ENCODE results near the gene BCL2L14. TPM values are rescaled to one million over a fixed set of nuclear protein-coding genes. Genes with fewer than 3 reads are reported as not detected.
"Not testable (repeated sequence)": the region's sequence is repeated elsewhere in the genome, so short reads cannot be mapped to it uniquely, and the experiment has no call there.

BCL2L14 gene
- total and polyA plus RNA-seq, 5 experiments from 2014 or later: 1.0 TPM; not detected in 4

DNA sequence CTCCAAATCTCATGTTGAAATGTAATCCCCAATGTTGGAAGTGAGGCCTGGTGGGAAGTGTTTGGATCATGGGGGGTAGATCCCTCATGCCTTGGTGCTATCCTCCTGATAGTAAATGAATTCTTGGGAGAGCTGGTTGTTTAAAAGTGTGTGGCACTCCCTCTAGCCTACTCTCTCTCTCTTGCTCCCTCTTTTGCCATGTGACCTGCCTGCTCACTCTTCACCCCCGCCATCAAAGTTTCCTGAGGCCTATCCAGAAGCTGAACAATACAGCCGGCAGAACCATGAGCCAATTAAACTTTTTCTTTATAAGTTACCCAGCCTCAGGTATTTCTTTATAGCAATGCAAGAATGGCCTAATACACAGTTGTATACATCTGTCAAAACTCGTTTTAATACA, 62.5 kb downstream of the BCL2L14 start:
- Mint-ChIP-seq H3K4me3 (no peak overlapping the region), H3K27ac (no peak overlapping the region), H3K36me3 (peaks cover 2 to 56% (median 33%) of the 10 kb centered on the region in 3 donors), H3K27me3 (peaks cover 0 to 6% (median 0%) of the 10 kb centered on the region in 5 donors), H3K4me1 (no peaks in the 10 kb centered on the region), H3K9me3 (no peaks in the 10 kb centered on the region)
- DNase-seq (no peak), ATAC-seq (no peak)
- POLR2A ChIA-PET: no interaction called here

DNA sequence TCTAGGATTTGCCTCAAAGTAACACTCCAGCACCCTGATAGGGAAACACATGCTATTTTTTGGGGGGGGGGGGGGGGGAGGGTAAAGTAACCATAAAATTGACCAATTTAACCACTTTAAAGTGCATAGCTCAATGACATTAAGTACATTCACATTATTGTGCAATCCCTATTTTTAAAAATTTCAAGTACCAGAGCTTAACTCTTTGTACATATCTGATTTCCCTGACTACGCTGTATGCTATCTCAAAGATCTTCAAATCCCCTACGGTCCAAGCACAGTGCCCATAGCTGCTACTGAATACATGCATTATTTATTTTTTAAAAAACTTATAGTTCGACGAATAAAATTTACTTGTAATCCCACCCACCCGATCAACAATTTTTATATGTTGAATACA, 63.0 kb downstream of the BCL2L14 start:
- DNase-seq (no peak), ATAC-seq (no peak)
- Mint-ChIP-seq H3K4me3 (no peak overlapping the region), H3K4me1 (no peaks in the 10 kb centered on the region), H3K36me3 (peaks cover 4 to 58% (median 38%) of the 10 kb centered on the region in 3 donors), H3K27me3 (peaks cover 0 to 8% (median 0%) of the 10 kb centered on the region in 5 donors), H3K27ac (no peak overlapping the region), H3K9me3 (no peaks in the 10 kb centered on the region)
- POLR2A ChIA-PET: no interaction called here

DNA sequence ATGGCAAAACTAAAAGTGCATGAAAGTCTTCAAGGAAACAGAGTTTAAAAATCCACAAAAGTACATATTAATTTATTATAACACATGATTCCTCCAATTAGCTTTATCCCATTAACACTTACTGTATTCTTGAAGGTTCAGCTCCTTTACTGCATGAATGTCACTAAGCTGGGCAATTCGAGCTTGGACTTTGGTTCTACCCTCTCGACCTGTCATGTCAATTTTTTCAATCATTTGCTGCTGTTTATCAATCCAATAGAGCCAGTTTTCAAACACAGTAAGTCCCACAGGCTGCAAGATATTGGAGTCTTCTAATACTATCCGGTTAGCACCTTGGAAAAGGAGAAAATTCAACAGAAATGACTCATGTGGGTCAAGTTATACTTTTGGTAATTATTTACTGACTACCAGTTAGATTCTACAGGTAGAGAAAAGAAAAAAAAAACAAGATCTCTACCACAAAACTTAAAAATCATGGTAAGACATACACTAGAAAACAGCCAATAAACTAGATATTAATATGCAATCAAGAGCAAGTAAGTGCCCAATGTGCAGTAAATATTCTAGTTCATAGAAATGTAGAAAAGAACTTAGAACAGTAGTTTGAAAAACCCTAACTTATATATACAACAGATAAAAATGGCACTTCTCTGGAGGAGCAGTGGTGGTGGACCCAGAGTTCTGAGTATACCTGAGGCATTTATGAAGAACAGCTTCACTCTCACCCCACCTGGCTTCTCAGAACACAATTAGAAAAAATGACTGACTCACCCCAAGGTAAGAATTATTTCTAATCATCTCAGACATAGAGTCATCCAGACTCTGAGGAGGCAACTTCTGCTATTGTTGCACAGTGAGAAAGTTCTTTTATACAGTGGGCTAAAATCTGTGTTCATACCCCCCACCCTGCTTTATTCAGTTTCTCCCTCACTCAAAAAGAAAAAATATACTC, 67.7 kb downstream of the BCL2L14 start:
- ATAC-seq (no peak), DNase-seq (no peak)
- Mint-ChIP-seq H3K4me1 (no peaks in the 10 kb centered on the region), H3K27ac (no peak overlapping the region), H3K9me3 (no peaks in the 10 kb centered on the region), H3K4me3 (no peak overlapping the region), H3K27me3 (peaks cover 0 to 6% (median 0%) of the 10 kb centered on the region in 5 donors), H3K36me3 (peaks cover 4 to 67% (median 34%) of the 10 kb centered on the region in 3 donors)
- POLR2A ChIA-PET: no interaction called here

DNA sequence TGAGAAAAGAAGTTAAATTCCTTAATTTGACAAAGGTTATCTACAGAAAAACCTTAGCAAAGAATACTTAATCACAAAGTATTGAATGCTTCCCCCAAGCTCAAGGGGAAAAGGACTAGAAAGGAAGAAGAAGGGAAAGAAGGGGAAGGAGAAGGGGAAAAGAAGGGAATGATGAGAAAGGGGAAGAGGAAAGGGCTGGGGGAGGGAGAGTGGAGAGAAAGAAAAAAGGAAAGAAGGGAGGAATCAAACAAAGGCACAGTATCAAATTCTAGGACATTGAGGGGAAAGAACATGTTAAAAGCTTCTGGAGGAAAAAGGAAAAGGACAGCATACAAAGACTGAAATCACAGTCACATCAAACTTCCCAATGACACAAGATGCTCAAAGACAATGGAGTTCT, 70.3 kb downstream of the BCL2L14 start:
- H3K36me3 Mint-ChIP-seq: peaks cover 4 to 78% (median 41%) of the 10 kb centered on the region in 3 donors
- H3K27me3 Mint-ChIP-seq: peaks cover 0 to 4% (median 0%) of the 10 kb centered on the region in 5 donors
- no peak for DNase-seq
- POLR2A ChIA-PET: no interaction called here
- H3K27ac Mint-ChIP-seq: peak overlapping the region in 1 of 10 donors; percentile 38
- no peak for ATAC-seq
- no peaks in the 10 kb centered on the region for H3K4me1 Mint-ChIP-seq
- no peak overlapping the region for H3K4me3 Mint-ChIP-seq
- no peaks in the 10 kb centered on the region for H3K9me3 Mint-ChIP-seq

DNA sequence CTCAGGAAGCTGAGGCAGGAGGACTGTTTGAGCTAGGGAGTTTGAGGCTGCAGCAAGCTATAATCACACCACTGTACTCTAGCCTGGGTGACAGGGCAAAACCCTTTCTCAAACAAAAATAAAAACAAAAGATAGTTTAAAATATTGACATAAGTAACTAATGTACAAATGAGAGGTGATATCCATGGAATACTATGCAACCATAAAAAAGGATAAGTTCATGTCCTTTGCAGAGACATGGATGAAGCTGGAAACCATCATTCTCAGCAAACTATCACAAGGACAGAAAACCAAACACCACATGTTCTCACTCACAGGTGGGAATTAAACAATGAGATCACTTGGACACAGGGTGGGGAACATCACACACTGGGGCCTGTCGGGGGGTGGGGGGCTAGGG, 73.8 kb downstream of the BCL2L14 start:
- H3K4me3 Mint-ChIP-seq, H3K27me3 Mint-ChIP-seq, DNase-seq, H3K27ac Mint-ChIP-seq, H3K9me3 Mint-ChIP-seq, H3K4me1 Mint-ChIP-seq, ATAC-seq, POLR2A ChIA-PET: not testable (repeated sequence)
- H3K36me3 Mint-ChIP-seq: peaks cover 0 to 80% (median 36%) of the 10 kb centered on the region in 3 donors

DNA sequence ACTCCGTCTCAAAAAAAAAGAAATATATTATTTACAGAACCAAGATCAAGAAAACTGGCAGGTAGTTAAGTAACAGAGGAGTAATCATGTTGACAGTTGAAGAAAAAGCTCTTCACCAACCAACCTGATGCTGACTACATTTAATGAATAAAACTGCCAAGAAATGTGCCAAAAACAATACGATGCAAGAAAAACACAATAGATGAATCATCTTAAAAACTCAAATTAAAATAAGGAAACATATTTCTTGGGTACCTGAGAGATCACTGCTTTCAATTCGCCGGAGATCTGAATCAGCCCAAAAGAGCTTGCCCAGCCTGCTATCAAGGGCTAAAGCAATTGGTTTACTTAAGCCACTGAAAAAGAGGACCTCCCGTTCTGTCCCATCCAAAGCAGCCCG, 76.4 kb downstream of the BCL2L14 start:
- DNase-seq: no peak
- Mint-ChIP-seq H3K27ac (no peak overlapping the region), H3K4me1 (no peaks in the 10 kb centered on the region), H3K9me3 (no peaks in the 10 kb centered on the region), H3K4me3 (no peak overlapping the region), H3K27me3 (no peaks in the 10 kb centered on the region), H3K36me3 (peaks cover 0 to 76% (median 35%) of the 10 kb centered on the region in 3 donors)
- POLR2A ChIA-PET: no interaction called here
- no peak for ATAC-seq

Small RNA genes within 50 kb of the gene (microRNA-seq; reads per million reads assigned to microRNA genes)
- gene MIR1244-4 (ENCODE audit: borderline microRNAs expressed): not detected

Other genes with a start within 250 kb of the BCL2L14 start
- gene LRP6, start 196.1 kb downstream of the BCL2L14 start, total RNA-seq: 1 to 10 TPM; 7.6 to 7.8 TPM
- gene LRP6, start 196.1 kb downstream of the BCL2L14 start, polyA plus RNA-seq: 1 to 10 TPM; 1.4 to 2.2 (median 1.9) TPM

All from naive thymus-derived CD8-positive, alpha-beta T cell (primary cell).